B cell (primary cell): ENCODE results near the gene CFD. TPM values are rescaled to one million over a fixed set of nuclear protein-coding genes. Genes with fewer than 3 reads are reported as not detected.

Experiments
- ATAC-seq: fragments of 200-7000 bp; cut with Tn5 transposase; one replicate; pipeline ENCODE4 v1.10.0; 2021; ENCODE audit warnings: low read depth, mild to moderate bottlenecking, moderate number of reproducible peaks, moderate library complexity
- CTCF ChIA-PET: fragments of 350-600 bp; sonication (Branson Sonifier 250); formaldehyde crosslinking; loops from one replicate; lab custom pipeline; 2021; ENCODE audit warnings: antibody characterized with exemption, inconsistent platforms; lab: Charles Lee
- POLR2A ChIA-PET: fragments of 350-600 bp; sonication (Branson Sonifier 250); formaldehyde crosslinking; loops from one replicate; lab custom pipeline; 2021; ENCODE audit warnings: antibody characterized with exemption; lab: Charles Lee
- DNase-seq: peaks from one replicate; pipeline ENCODE4 v3.0.0; 2013
- H2AFZ ChIP-seq: 2 replicates; pipeline ENCODE4 v1.6.1; 2012; ENCODE audit warnings: mild to moderate bottlenecking, low read depth, low read length; ENCODE audit not compliant: insufficient read depth, poor library complexity, severe bottlenecking
- H3K27ac ChIP-seq, 2 donors: 1 replicate in 1 of 2; 2 replicates in 1 of 2; pipeline ENCODE4 v1.5.1; 2012 to 2013; ENCODE audit warnings: low read length in 2 of 2, mild to moderate bottlenecking in 2 of 2, moderate library complexity in 1 of 2
- H3K27me3 ChIP-seq, 4 experiments: fragments of 200-600 bp in 1 of 4; sonication (generic) in 1 of 4; replicated peaks in 1 of 4; 1 replicate in 2 of 4; 2 replicates in 2 of 4; pipeline versions ENCODE4 v1.6.1 to v1.7.0; 2013 to 2016; ENCODE audit warnings: low read length in 3 of 4, mild to moderate bottlenecking in 2 of 4, mixed read lengths in 1 of 4, moderate library complexity in 1 of 4; ENCODE audit not compliant: insufficient read depth in 4 of 4, control insufficient read depth in 3 of 4; ENCODE audit errors: control extremely low read depth in 1 of 4
- H3K36me3 ChIP-seq, 2 experiments: replicated peaks in 1 of 2; 1 replicate in 1 of 2; 2 replicates in 1 of 2; pipeline versions ENCODE4 v1.6.1 to v1.7.1; 2013; ENCODE audit warnings: low read length in 1 of 2; ENCODE audit not compliant: insufficient read depth in 2 of 2, control insufficient read depth in 1 of 2; ENCODE audit errors: control extremely low read depth in 1 of 2, extremely low read depth in 1 of 2
- H3K4me1 ChIP-seq, 2 donors: fragments of 200-600 bp in 1 of 2; sonication (generic) in 1 of 2; 1 replicate in 1 of 2; 2 replicates in 1 of 2; pipeline versions ENCODE4 v1.5.1 to v1.6.1; 2013 to 2017; ENCODE audit warnings: low read length in 2 of 2; ENCODE audit not compliant: control insufficient read depth in 2 of 2, insufficient read depth in 2 of 2
- H3K4me2 ChIP-seq: replicated peaks from 2 replicates; pipeline ENCODE3; 2012; ENCODE audit warnings: mild to moderate bottlenecking, low read depth, low read length; ENCODE audit not compliant: poor library complexity, severe bottlenecking
- H3K4me3 ChIP-seq, 5 experiments: fragments of 200-600 bp in 1 of 5; sonication (generic) in 1 of 5; 1 replicate in 3 of 5; 2 replicates in 2 of 5; pipeline versions ENCODE4 v1.5.1 to v1.7.0; 2011 to 2016; ENCODE audit warnings: low read length in 4 of 5, mild to moderate bottlenecking in 4 of 5, low read depth in 2 of 5, control low read depth in 1 of 5, moderate library complexity in 1 of 5; ENCODE audit not compliant: insufficient read depth in 1 of 5; ENCODE audit errors: control extremely low read depth in 1 of 5, extremely low read depth in 1 of 5
- H3K79me2 ChIP-seq: fragments of 200-600 bp; sonication (generic); one replicate; pipeline ENCODE4 v1.6.0; 2016; ENCODE audit warnings: low read length; ENCODE audit not compliant: control insufficient read depth, insufficient read depth
- H3K9ac ChIP-seq: fragments of 200-600 bp; sonication (generic); 2 replicates; pipeline ENCODE4 v1.6.1; 2017; ENCODE audit warnings: mild to moderate bottlenecking, low read length, moderate library complexity
- H3K9me3 ChIP-seq, 3 donors: one replicate each; pipeline versions ENCODE4 v1.6.1 to v1.7.1; 2013; ENCODE audit warnings: low read length in 2 of 3; ENCODE audit not compliant: control insufficient read depth in 2 of 3, insufficient read depth in 1 of 3; ENCODE audit errors: control extremely low read depth in 1 of 3
- H4K20me1 ChIP-seq: 2 replicates; pipeline ENCODE4 v1.6.0; 2012; ENCODE audit warnings: mild to moderate bottlenecking, low read length; ENCODE audit not compliant: insufficient read depth, control insufficient read depth, poor library complexity, severe bottlenecking
- H3K27ac Mint-ChIP-seq: one replicate; pipeline ENCODE4 v1.8.0; 2021; ENCODE audit warnings: mixed read lengths
- H3K27me3 Mint-ChIP-seq: one replicate; pipeline ENCODE4 v1.8.0; 2021; ENCODE audit warnings: mixed read lengths
- H3K4me1 Mint-ChIP-seq: one replicate; pipeline ENCODE4 v1.8.0; 2021; ENCODE audit warnings: mixed read lengths
- H3K4me3 Mint-ChIP-seq: one replicate; pipeline ENCODE4 v1.8.0; 2021; ENCODE audit warnings: mixed read lengths
- H3K9me3 Mint-ChIP-seq: one replicate; pipeline ENCODE4 v1.8.0; 2022; ENCODE audit warnings: mixed read lengths; ENCODE audit not compliant: insufficient read depth
- CTCF ChIP-seq: fragments of 200-600 bp; IDR thresholded peaks from one replicate; pipeline ENCODE4 v1.8.0; 2022; ENCODE audit warnings: antibody characterized with exemption, mild to moderate bottlenecking
- EZH2 ChIP-seq: IDR thresholded peaks from 2 replicates; pipeline ENCODE4 v1.6.1; 2012; ENCODE audit warnings: borderline replicate concordance, low read depth, mild to moderate bottlenecking, moderate library complexity, low read length; ENCODE audit not compliant: insufficient read depth, poor library complexity, severe bottlenecking
- WGBS: methylation state at CpG from one replicate; pipeline ENCODE4 v1.1.5; 2013; ENCODE audit warnings: missing lambda C conversion rate; ENCODE audit not compliant: insufficient coverage; 5-methylcytosine and 5-hydroxymethylcytosine counted together
- intact Hi-C: fragments of 100-400 bp; cut with micrococcal nuclease; formaldehyde crosslinking; loops from one replicate; pipeline ENCODE4 v1.10.0; 2022
- polyA plus RNA-seq: library from polyadenylated mRNA; depleted of rRNA; stranded (reverse); fragments of >200 nt; gene quantifications from 2 replicates; pipeline ENCODE4 v1.2.3, GENCODE V29; 2012
- total RNA-seq, 2 donors: library from RNA; stranded (reverse); fragments of 120-200 nt in 1 of 2; gene quantifications; 1 replicate in 1 of 2; 2 replicates in 1 of 2; pipeline versions ENCODE4 v1.2.3 to v1.2.4, GENCODE V29; 2013 to 2022

Gene CFD
- total and polyA plus RNA-seq, 2 donors (not counting 1 experiment from before 2014, with no cell fraction given): 0.79 to 6.6 TPM

GRCh38 chr19:823565-824121 is 35.8 kb upstream of the CFD start:
- Mint-ChIP-seq H3K27me3 (peaks cover 7% of the 10 kb centered on the region), H3K4me1 (peaks cover 2% of the 10 kb centered on the region), H3K4me3 (no peak overlapping the region), H3K9me3 (no peaks in the 10 kb centered on the region), H3K27ac (no peak overlapping the region)
- Histone ChIP-seq H3K4me2 (no peak overlapping the region), H3K9ac (no peak overlapping the region), H3K9me3 (peaks cover 0 to 2% (median 0%) of the 10 kb centered on the region in 3 donors), H2AFZ (no peak overlapping the region), H4K20me1 (no peaks in the 10 kb centered on the region), H3K36me3 (no peaks in the 10 kb centered on the region), H3K4me3 (no peak overlapping the region), H3K4me1 (peaks cover 0 to 4% of the 10 kb centered on the region in 2 donors), H3K27me3 (peaks cover 0 to 33% (median 8%) of the 10 kb centered on the region in 4 experiments), H3K79me2 (no peaks in the 10 kb centered on the region), H3K27ac (no peak overlapping the region)
- ChIA-PET POLR2A (no interaction called here), CTCF (no interaction called here)
- WGBS: 69% methylated on average over 10 of the region's 12 CpGs
- TF ChIP-seq EZH2 (no peak), CTCF (no peak)
- ATAC-seq: no peak
- intact Hi-C loops: no loop called here
- peak; percentile 15 for DNase-seq

DNA sequence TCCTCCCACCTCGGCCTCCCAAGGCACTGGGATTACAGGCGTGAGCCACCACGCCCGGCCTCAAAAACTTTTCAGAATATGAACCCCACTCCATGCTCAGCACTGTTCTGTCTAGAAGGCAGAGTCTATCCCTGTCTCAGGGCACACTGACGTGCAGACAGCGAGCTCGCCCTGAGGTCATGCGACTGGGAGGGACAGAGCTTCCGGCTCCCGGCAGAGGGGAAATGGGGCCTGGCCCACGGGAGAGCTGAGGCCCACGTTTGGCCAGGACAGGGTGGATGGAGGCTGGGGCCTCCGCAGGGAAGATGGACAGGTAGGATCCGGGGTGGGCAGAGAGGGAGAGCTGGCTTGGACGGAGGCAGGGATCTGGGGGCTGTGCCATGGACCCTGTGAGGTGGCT is 34.6 kb upstream of the CFD start:
- no peak overlapping the region for H2AFZ ChIP-seq
- no peak overlapping the region for H3K9ac ChIP-seq
- Mint-ChIP-seq H3K9me3 (no peaks in the 10 kb centered on the region), H3K27ac (no peak overlapping the region), H3K27me3 (peaks cover 7% of the 10 kb centered on the region), H3K4me3 (no peak overlapping the region), H3K4me1 (peaks cover 2% of the 10 kb centered on the region)
- no peak for ATAC-seq
- no peaks in the 10 kb centered on the region for H3K36me3 ChIP-seq
- POLR2A ChIA-PET: no interaction called here
- H3K4me1 ChIP-seq: peaks cover 0 to 4% of the 10 kb centered on the region in 2 donors
- peaks cover 0 to 33% (median 9%) of the 10 kb centered on the region in 4 experiments for H3K27me3 ChIP-seq
- H3K9me3 ChIP-seq: peaks cover 0 to 6% (median 0%) of the 10 kb centered on the region in 3 donors
- no peak overlapping the region for H3K4me3 ChIP-seq
- intact Hi-C loops: no loop called here
- no peak overlapping the region for H3K27ac ChIP-seq
- TF ChIP-seq CTCF (no peak), EZH2 (no peak)
- DNase-seq: no peak
- 81% methylated on average over 15 of the region's 15 CpGs for whole genome bisulfite sequencing
- no peak overlapping the region for H3K4me2 ChIP-seq
- CTCF ChIA-PET: no interaction called here
- no peaks in the 10 kb centered on the region for H3K79me2 ChIP-seq
- no peaks in the 10 kb centered on the region for H4K20me1 ChIP-seq
